A549 (cell line): ENCODE data around the gene SLC66A2. TPM values are rescaled to one million over a fixed set of nuclear protein-coding genes. Genes with fewer than 3 reads are reported as not detected.

Source experiments
- ATAC-seq, 2 experiments: fragments of 200-7000 bp in 1 of 2; fragments of >200 bp in 1 of 2; cut with Nextera tagmentation in 1 of 2; cut with Tn5 transposase in 1 of 2; 3 replicates each; pipeline versions ENCODE4 v1.8.0 to v1.9.1; 2018 to 2020; ENCODE audit warnings: mild to moderate bottlenecking in 1 of 2, moderate library complexity in 1 of 2
- CTCF ChIA-PET: fragments of 300-600 bp; sonication (Branson Sonifier 250); formaldehyde crosslinking; extraction: SDS; loops from one replicate; lab custom pipeline; 2021; ENCODE audit warnings: antibody characterized with exemption, inconsistent platforms; lab: Yijun Ruan, JAX
- POLR2A ChIA-PET: fragments of 350-600 bp; formaldehyde crosslinking; extraction: SDS; loops from one replicate; lab custom pipeline; 2021; ENCODE audit warnings: antibody characterized with exemption, inconsistent platforms; lab: Yijun Ruan, JAX
- DNase-seq, 2 experiments: peaks; one replicate each; pipeline versions ENCODE4 v3.0.0 to v3.0.0-alpha.2; 2011 to 2016; ENCODE audit warnings: low read depth in 1 of 2, low spot score in 1 of 2
- FAIRE-seq: peaks from 2 replicates; lab custom pipeline; 2011; peaks lifted over from hg19 to GRCh38; lab: Jason Lieb, UNC
- H3K27ac ChIP-seq, 2 experiments: fragments of >200 bp; sonication (Bioruptor Twin); formaldehyde crosslinking; 3 replicates each; pipeline ENCODE4 v1.5.1; 2016 to 2017
- H3K4me1 ChIP-seq: fragments of >200 bp; sonication (Bioruptor Twin); formaldehyde crosslinking; 3 replicates; pipeline ENCODE4 v1.6.1; 2016
- H3K4me2 ChIP-seq: fragments of >200 bp; sonication (Bioruptor Twin); formaldehyde crosslinking; 3 replicates; pipeline ENCODE4 v1.6.1; 2016
- H3K4me3 ChIP-seq: fragments of >200 bp; sonication (Bioruptor Twin); formaldehyde crosslinking; 3 replicates; pipeline ENCODE4 v1.5.1; 2016
- H3K9me3 ChIP-seq: fragments of >200 bp; sonication (Bioruptor Twin); formaldehyde crosslinking; 3 replicates; pipeline ENCODE4 v1.6.1; 2016
- BHLHE40 ChIP-seq: IDR thresholded peaks from 2 replicates; pipeline ENCODE4 v1.6.1; 2012; ENCODE audit warnings: low read depth, low read length, inconsistent platforms
- CHD2 ChIP-seq: fragments of 150-350 bp; IDR thresholded peaks from 2 replicates; pipeline ENCODE4 v1.6.1; 2014; ENCODE audit warnings: low read length; ENCODE audit not compliant: partially characterized antibody
- EHF ChIP-seq: fragments of 250-450 bp; sonication (Bioruptor Pico); IDR thresholded peaks from 2 replicates; pipeline ENCODE4 v1.5.0; 2020; ENCODE audit warnings: mild to moderate bottlenecking
- FOXS1 ChIP-seq: fragments of 250-450 bp; sonication (Bioruptor Pico); IDR thresholded peaks from 2 replicates; pipeline ENCODE4 v1.5.0; 2020; ENCODE audit warnings: mild to moderate bottlenecking, moderate library complexity
- HDAC2 ChIP-seq: fragments of 200-600 bp; sonication (generic); IDR thresholded peaks from 2 replicates; pipeline ENCODE4 v1.6.1; 2016
- HEYL ChIP-seq: fragments of 250-450 bp; sonication (Bioruptor Pico); IDR thresholded peaks from 2 replicates; pipeline ENCODE4 v1.8.0; 2021; ENCODE audit warnings: mild to moderate bottlenecking, moderate library complexity
- HOXA7 ChIP-seq: fragments of 250-450 bp; sonication (Bioruptor Pico); IDR thresholded peaks from 2 replicates; pipeline ENCODE4 v1.5.0; 2020; ENCODE audit warnings: mild to moderate bottlenecking, moderate library complexity
- HOXB13 ChIP-seq: fragments of 250-450 bp; sonication (Bioruptor Pico); IDR thresholded peaks from 2 replicates; pipeline ENCODE4 v1.5.0; 2020; ENCODE audit warnings: low read depth, mild to moderate bottlenecking, moderate library complexity
- HOXB5 ChIP-seq: fragments of 250-450 bp; sonication (Bioruptor Pico); IDR thresholded peaks from 2 replicates; pipeline ENCODE4 v1.5.0; 2020; ENCODE audit warnings: mild to moderate bottlenecking, moderate library complexity
- KDM1A ChIP-seq: fragments of 200-600 bp; sonication (generic); IDR thresholded peaks from 2 replicates; pipeline ENCODE4 v1.6.1; 2016; ENCODE audit warnings: low read depth, mild to moderate bottlenecking
- MAFK ChIP-seq: fragments of 450-650 bp; IDR thresholded peaks from 2 replicates; pipeline ENCODE4 v1.6.1; 2014; ENCODE audit not compliant: partially characterized antibody
- NR3C1 ChIP-seq: fragments of >200 bp; sonication (Bioruptor Twin); formaldehyde crosslinking; IDR thresholded peaks from 3 replicates; pipeline ENCODE4 v1.6.1; 2017
- RNF2 ChIP-seq: fragments of 200-600 bp; sonication (generic); IDR thresholded peaks from 2 replicates; pipeline ENCODE4 v1.6.1; 2016; ENCODE audit warnings: low read depth, mild to moderate bottlenecking, antibody characterized with exemption, moderate library complexity, borderline replicate concordance
- ZC3H11A ChIP-seq: fragments of 450-650 bp; IDR thresholded peaks from 2 replicates; pipeline ENCODE4 v1.6.1; 2014; ENCODE audit warnings: antibody characterized with exemption, mild to moderate bottlenecking
- ZFP36 ChIP-seq: fragments of 450-650 bp; IDR thresholded peaks from 2 replicates; pipeline ENCODE4 v1.6.1; 2014; ENCODE audit warnings: borderline replicate concordance; ENCODE audit not compliant: partially characterized antibody
- ZNF302 ChIP-seq: fragments of 250-450 bp; sonication (Bioruptor Pico); IDR thresholded peaks from 2 replicates; pipeline ENCODE4 v1.9.0; 2021; ENCODE audit warnings: inconsistent platforms, mild to moderate bottlenecking, moderate library complexity
- ZSCAN20 ChIP-seq: fragments of 250-450 bp; sonication (Bioruptor Pico); IDR thresholded peaks from 2 replicates; pipeline ENCODE4 v1.8.0; 2022; ENCODE audit warnings: mild to moderate bottlenecking, moderate library complexity
- WGBS: methylation state at CpG from one replicate; pipeline ENCODE4 v1.1.6; 2017; ENCODE audit errors: missing lambda C conversion rate; 5-methylcytosine and 5-hydroxymethylcytosine counted together
- polyA plus RNA-seq, 4 experiments: library from polyadenylated mRNA; depleted of rRNA in 3 of 4; stranded (reverse); fragments of >200 nt; fragmentation: RNase III in 1 of 4; extraction: RNeasy Plus Mini Kit Qiagen cat#74134 plus additional on column Dnase treatment in 1 of 4; gene quantifications; 2 replicates in 3 of 4; 3 replicates in 1 of 4; pipeline ENCODE4 v1.2.3, GENCODE V29; 2011 to 2017
- TF ChIP-seq, protein P1 (sequence below): IDR thresholded peaks from 2 replicates; pipeline ENCODE4 v1.6.1; 2012; ENCODE audit warnings: low read depth, borderline replicate concordance
- TF ChIP-seq, protein P2 (sequence below): fragments of 250-450 bp; sonication (Bioruptor Pico); IDR thresholded peaks from 2 replicates; pipeline ENCODE4 v1.5.0; 2021; ENCODE audit warnings: mild to moderate bottlenecking, moderate library complexity, borderline replicate concordance
- TF ChIP-seq, protein P3 (sequence below): fragments of 250-450 bp; sonication (Bioruptor Pico); IDR thresholded peaks from 2 replicates; pipeline ENCODE4 v1.5.0; 2020; ENCODE audit warnings: low read depth, mild to moderate bottlenecking, moderate library complexity
- TF ChIP-seq, protein P4 (sequence below): fragments of 200-600 bp; sonication (generic); IDR thresholded peaks from 2 replicates; pipeline ENCODE4 v1.6.1; 2016; ENCODE audit warnings: antibody characterized with exemption, mild to moderate bottlenecking, moderate library complexity
- TF ChIP-seq, protein P5 (sequence below): fragments of >200 bp; sonication (Bioruptor Twin); formaldehyde crosslinking; IDR thresholded peaks from 3 replicates; pipeline ENCODE4 v1.6.1; 2016
- TF ChIP-seq, protein P6 (sequence below): IDR thresholded peaks from 2 replicates; pipeline ENCODE4 v1.6.1; 2012
- TF ChIP-seq, protein P7 (sequence below): fragments of 450-650 bp; IDR thresholded peaks from 2 replicates; pipeline ENCODE4 v1.6.1; 2014; ENCODE audit warnings: antibody characterized with exemption
- TF ChIP-seq, protein P8 (sequence below): fragments of 150-350 bp; IDR thresholded peaks from 2 replicates; pipeline ENCODE4 v1.6.1; 2014; ENCODE audit warnings: low read depth, mild to moderate bottlenecking, low read length

The SLC66A2 gene
- polyA plus RNA-seq, 2 of the 4 experiments (the other 2 are of a cell fraction): 4.8 to 11.5 TPM

DNA sequence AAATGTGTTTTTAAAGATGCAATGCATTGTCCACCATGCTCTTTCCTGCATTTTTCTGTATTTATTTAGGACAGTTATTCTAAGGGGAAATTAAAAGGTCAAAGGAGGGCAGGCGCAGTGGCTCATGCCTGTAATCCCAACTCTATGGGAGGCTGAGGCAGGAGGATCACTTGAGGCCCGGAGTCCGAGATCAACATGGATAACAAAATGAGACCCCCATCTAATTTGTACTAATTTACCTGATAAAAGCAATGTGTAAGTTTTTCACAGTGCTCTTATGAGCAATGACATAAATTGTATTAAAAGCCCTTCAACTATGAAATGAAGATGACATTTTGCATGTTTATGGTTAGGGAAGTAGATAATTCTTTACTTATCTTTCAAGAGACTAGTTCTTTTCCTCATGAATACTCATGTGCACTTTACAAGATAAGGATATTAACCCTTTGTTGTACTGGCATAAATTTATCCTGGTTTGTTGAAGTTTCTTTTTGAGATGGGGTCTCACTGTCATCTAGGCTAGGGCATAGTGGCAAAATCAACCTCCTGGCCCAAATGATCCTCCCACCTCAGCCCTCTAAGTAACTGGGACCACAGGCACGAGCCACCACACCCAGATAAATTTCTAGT lies 22.7 kb upstream of the SLC66A2 start:
- no peaks in the 10 kb centered on the region for H3K9me3 ChIP-seq
- no peak for TF ChIP-seq HEYL
- TF ChIP-seq, protein P1, sequence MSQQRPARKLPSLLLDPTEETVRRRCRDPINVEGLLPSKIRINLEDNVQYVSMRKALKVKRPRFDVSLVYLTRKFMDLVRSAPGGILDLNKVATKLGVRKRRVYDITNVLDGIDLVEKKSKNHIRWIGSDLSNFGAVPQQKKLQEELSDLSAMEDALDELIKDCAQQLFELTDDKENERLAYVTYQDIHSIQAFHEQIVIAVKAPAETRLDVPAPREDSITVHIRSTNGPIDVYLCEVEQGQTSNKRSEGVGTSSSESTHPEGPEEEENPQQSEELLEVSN: no peak
- no peak for TF ChIP-seq ZFP36
- TF ChIP-seq KDM1A: no peak
- no peak for TF ChIP-seq BHLHE40
- TF ChIP-seq EHF (CRISPR knock-in tag): no peak
- no peak for TF ChIP-seq HOXB5
- TF ChIP-seq, protein P2, sequence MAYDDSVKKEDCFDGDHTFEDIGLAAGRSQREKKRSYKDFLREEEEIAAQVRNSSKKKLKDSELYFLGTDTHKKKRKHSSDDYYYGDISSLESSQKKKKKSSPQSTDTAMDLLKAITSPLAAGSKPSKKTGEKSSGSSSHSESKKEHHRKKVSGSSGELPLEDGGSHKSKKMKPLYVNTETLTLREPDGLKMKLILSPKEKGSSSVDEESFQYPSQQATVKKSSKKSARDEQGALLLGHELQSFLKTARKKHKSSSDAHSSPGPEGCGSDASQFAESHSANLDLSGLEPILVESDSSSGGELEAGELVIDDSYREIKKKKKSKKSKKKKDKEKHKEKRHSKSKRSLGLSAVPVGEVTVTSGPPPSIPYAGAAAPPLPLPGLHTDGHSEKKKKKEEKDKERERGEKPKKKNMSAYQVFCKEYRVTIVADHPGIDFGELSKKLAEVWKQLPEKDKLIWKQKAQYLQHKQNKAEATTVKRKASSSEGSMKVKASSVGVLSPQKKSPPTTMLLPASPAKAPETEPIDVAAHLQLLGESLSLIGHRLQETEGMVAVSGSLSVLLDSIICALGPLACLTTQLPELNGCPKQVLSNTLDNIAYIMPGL (CRISPR knock-in tag): no peak
- TF ChIP-seq MAFK: no peak
- TF ChIP-seq, protein P3, sequence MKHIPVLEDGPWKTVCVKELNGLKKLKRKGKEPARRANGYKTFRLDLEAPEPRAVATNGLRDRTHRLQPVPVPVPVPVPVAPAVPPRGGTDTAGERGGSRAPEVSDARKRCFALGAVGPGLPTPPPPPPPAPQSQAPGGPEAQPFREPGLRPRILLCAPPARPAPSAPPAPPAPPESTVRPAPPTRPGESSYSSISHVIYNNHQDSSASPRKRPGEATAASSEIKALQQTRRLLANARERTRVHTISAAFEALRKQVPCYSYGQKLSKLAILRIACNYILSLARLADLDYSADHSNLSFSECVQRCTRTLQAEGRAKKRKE (CRISPR knock-in tag): no peak
- no peak for TF ChIP-seq ZNF302
- TF ChIP-seq, protein P4, sequence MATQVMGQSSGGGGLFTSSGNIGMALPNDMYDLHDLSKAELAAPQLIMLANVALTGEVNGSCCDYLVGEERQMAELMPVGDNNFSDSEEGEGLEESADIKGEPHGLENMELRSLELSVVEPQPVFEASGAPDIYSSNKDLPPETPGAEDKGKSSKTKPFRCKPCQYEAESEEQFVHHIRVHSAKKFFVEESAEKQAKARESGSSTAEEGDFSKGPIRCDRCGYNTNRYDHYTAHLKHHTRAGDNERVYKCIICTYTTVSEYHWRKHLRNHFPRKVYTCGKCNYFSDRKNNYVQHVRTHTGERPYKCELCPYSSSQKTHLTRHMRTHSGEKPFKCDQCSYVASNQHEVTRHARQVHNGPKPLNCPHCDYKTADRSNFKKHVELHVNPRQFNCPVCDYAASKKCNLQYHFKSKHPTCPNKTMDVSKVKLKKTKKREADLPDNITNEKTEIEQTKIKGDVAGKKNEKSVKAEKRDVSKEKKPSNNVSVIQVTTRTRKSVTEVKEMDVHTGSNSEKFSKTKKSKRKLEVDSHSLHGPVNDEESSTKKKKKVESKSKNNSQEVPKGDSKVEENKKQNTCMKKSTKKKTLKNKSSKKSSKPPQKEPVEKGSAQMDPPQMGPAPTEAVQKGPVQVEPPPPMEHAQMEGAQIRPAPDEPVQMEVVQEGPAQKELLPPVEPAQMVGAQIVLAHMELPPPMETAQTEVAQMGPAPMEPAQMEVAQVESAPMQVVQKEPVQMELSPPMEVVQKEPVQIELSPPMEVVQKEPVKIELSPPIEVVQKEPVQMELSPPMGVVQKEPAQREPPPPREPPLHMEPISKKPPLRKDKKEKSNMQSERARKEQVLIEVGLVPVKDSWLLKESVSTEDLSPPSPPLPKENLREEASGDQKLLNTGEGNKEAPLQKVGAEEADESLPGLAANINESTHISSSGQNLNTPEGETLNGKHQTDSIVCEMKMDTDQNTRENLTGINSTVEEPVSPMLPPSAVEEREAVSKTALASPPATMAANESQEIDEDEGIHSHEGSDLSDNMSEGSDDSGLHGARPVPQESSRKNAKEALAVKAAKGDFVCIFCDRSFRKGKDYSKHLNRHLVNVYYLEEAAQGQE: no peak
- TF ChIP-seq ZC3H11A: no peak
- TF ChIP-seq, protein P5, sequence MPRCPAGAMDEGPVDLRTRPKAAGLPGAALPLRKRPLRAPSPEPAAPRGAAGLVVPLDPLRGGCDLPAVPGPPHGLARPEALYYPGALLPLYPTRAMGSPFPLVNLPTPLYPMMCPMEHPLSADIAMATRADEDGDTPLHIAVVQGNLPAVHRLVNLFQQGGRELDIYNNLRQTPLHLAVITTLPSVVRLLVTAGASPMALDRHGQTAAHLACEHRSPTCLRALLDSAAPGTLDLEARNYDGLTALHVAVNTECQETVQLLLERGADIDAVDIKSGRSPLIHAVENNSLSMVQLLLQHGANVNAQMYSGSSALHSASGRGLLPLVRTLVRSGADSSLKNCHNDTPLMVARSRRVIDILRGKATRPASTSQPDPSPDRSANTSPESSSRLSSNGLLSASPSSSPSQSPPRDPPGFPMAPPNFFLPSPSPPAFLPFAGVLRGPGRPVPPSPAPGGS: no peak
- TF ChIP-seq, protein P6, sequence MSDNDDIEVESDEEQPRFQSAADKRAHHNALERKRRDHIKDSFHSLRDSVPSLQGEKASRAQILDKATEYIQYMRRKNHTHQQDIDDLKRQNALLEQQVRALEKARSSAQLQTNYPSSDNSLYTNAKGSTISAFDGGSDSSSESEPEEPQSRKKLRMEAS: no peak
- no peak for TF ChIP-seq HOXA7
- TF ChIP-seq, all 56 proteins: peak for 0
- no peak overlapping the region for H3K27ac ChIP-seq
- no peak overlapping the region for H3K4me3 ChIP-seq
- 94% methylated on average over 4 of the region's 4 CpGs for WGBS
- no peak overlapping the region for H3K4me2 ChIP-seq
- no peak for FAIRE-seq
- ATAC-seq: no peak
- POLR2A ChIA-PET: no interaction called here
- CTCF ChIA-PET: interaction anchor here (1.7 to 1.9 kb wide), 2 partner anchors 8 to 11 kb away, joined by 5 to 6 read pairs; no protein-coding TSS in a partner anchor
- H3K4me1 ChIP-seq: no peaks in the 10 kb centered on the region
- DNase-seq: no peak

DNA sequence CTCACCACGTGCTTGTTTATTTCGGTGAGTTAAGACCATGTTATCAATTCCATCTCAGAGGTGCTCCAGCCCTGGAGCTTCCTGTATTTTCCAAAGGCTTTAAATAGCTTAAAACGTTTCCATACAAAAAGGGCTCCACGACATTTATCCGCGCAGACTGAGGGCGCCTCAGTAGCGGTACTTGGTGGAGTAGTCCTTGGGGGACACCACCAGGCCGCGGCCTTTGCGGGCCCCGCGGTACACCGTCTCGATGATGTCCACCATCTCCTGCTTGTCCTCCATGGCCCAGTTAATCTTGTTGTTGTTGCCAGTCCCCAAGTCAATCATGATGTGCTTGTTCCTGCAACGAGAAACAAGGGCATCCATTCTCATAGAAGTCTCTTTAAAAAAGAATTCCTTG lies 22.1 kb upstream of the SLC66A2 start:
- CTCF ChIA-PET: interaction anchor here (1.7 to 1.9 kb wide), 2 partner anchors 9 to 12 kb away, joined by 5 to 6 read pairs; no protein-coding TSS in a partner anchor
- FAIRE-seq (no peak), ATAC-seq (no peak), DNase-seq (no peak)
- H3K27ac ChIP-seq: no peak overlapping the region
- TF ChIP-seq EHF (CRISPR knock-in tag): no peak
- TF ChIP-seq, protein P7, sequence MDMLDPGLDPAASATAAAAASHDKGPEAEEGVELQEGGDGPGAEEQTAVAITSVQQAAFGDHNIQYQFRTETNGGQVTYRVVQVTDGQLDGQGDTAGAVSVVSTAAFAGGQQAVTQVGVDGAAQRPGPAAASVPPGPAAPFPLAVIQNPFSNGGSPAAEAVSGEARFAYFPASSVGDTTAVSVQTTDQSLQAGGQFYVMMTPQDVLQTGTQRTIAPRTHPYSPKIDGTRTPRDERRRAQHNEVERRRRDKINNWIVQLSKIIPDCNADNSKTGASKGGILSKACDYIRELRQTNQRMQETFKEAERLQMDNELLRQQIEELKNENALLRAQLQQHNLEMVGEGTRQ: no peak
- TF ChIP-seq CHD2: no peak
- TF ChIP-seq ZSCAN20 (CRISPR knock-in tag): no peak
- no peak for TF ChIP-seq NR3C1
- no peak for TF ChIP-seq HOXB13
- no peak for TF ChIP-seq HDAC2
- no peak for TF ChIP-seq RNF2
- TF ChIP-seq FOXS1 (CRISPR knock-in tag): no peak
- TF ChIP-seq, protein P8, sequence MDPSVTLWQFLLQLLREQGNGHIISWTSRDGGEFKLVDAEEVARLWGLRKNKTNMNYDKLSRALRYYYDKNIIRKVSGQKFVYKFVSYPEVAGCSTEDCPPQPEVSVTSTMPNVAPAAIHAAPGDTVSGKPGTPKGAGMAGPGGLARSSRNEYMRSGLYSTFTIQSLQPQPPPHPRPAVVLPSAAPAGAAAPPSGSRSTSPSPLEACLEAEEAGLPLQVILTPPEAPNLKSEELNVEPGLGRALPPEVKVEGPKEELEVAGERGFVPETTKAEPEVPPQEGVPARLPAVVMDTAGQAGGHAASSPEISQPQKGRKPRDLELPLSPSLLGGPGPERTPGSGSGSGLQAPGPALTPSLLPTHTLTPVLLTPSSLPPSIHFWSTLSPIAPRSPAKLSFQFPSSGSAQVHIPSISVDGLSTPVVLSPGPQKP: no peak
- POLR2A ChIA-PET: no interaction called here
- no peaks in the 10 kb centered on the region for H3K9me3 ChIP-seq
- no peaks in the 10 kb centered on the region for H3K4me1 ChIP-seq
- whole genome bisulfite sequencing: 93% methylated on average over 16 of the region's 16 CpGs
- no peak overlapping the region for H3K4me3 ChIP-seq
- H3K4me2 ChIP-seq: no peak overlapping the region
